OCI-M2 (cell line): ENCODE data around the gene PASK.

ENCODE experiments used
- DNase-seq: peaks from one replicate; lab custom pipeline; 2025; ENCODE audit not compliant: unreplicated experiment; lab: John Stamatoyannopoulos, UW

The PASK gene

GRCh38 chr2:241126771-241127202 lies 22.5 kb downstream of the PASK start:
- no peak for DNase-seq

GRCh38 chr2:241126201-241126611 lies 23.1 kb downstream of the PASK start:
- DNase-seq: no peak

- no peak for DNase-seq
Measured at GRCh38 chr2:241125626-241126025, 23.6 kb downstream of the PASK start.

- DNase-seq: no peak
Measured at GRCh38 chr2:241123816-241124536, 25.3 kb downstream of the PASK start.

GRCh38 chr2:241122376-241123002 lies 26.8 kb downstream of the PASK start:
- no peak for DNase-seq

GRCh38 chr2:241121008-241121407 lies 28.3 kb downstream of the PASK start:
- DNase-seq: no peak

GRCh38 chr2:241120440-241120839 lies 28.8 kb downstream of the PASK start:
- DNase-seq: no peak

GRCh38 chr2:241118737-241119505 lies 30.4 kb downstream of the PASK start:
- DNase-seq: no peak

- no peak for DNase-seq
Measured at GRCh38 chr2:241116606-241117560, 32.4 kb downstream of the PASK start.

- DNase-seq: no peak
Measured at GRCh38 chr2:241115361-241115760, 33.9 kb downstream of the PASK start.

- no peak for DNase-seq
Measured at GRCh38 chr2:241114836-241115235, 34.4 kb downstream of the PASK start.

- DNase-seq: no peak
Measured at GRCh38 chr2:241112592-241112991, 36.7 kb downstream of the PASK start.

GRCh38 chr2:241112046-241112445 lies 37.2 kb downstream of the PASK start:
- no peak for DNase-seq

GRCh38 chr2:241111440-241111805 lies 37.8 kb downstream of the PASK start:
- no peak for DNase-seq

- no peak for DNase-seq
Measured at GRCh38 chr2:241110607-241111439, 38.4 kb downstream of the PASK start.

GRCh38 chr2:241110089-241110606 lies 39.1 kb downstream of the PASK start:
- DNase-seq: no peak

- no peak for DNase-seq
Measured at GRCh38 chr2:241109210-241110088, 39.8 kb downstream of the PASK start.

GRCh38 chr2:241108271-241109209 lies 40.7 kb downstream of the PASK start:
- no peak for DNase-seq
